ENCODE data around the gene SPECC1L. TPM values are rescaled to one million over a fixed set of nuclear protein-coding genes. Genes with fewer than 3 reads are reported as not detected.

Gene SPECC1L
- total and polyA plus RNA-seq, 7 experiments from 2014 or later, result 14.6 to 69.0 (median 39.9) TPM

DNA sequence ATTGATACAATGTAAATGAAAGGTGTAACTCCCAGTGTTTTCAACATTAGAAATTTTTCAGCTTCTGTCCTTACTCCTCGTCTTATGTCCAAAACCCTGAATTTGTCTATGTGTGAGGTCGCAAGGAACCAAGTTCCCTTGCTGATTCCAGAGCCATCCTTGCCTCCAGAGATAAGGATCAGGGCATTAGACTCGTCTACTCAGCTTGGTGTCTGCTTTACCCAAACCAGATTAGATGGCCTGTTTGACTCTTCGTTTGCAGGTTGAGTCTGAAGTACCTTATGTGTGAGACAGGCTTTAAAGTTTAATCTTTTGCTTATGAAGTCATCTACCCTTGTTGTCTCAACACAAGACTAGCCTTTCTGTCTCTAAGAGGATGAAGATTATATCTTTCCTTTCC lies 55.6 kb downstream of the SPECC1L start:
- Histone ChIP-seq H3K36me3 (ENCODE audit: control insufficient read depth in 2 of 3, insufficient read depth in 3 of 3, low read length in 3 of 3) (peaks cover 0 to 38% (median under 1%) of the 10 kb centered on the region in 3 experiments), H3K4me3 (ENCODE audit: low read length) (no peak overlapping the region), H3K27ac (ENCODE audit: low read depth, low read length) (no peak overlapping the region), H3K4me1 (ENCODE audit: control insufficient read depth in 2 of 2, insufficient read depth in 2 of 2, low read length in 2 of 2) (peaks cover 0 to 13% of the 10 kb centered on the region in 2 donors), H3K27me3 (ENCODE audit: control insufficient read depth in 2 of 2, insufficient read depth in 2 of 2, low read length in 2 of 2) (no peaks in the 10 kb centered on the region), H3K9me3 (ENCODE audit: control insufficient read depth in 2 of 3, low read length in 3 of 3) (no peaks in the 10 kb centered on the region)
- no peak for DNase-seq
- POLR2A ChIA-PET, result no interaction called here
- Mint-ChIP-seq H3K36me3 (peaks cover 6 to 32% (median 17%) of the 10 kb centered on the region in 5 donors), H3K27me3 (no peaks in the 10 kb centered on the region), H3K4me1 (peaks cover 14 to 52% (median 40%) of the 10 kb centered on the region in 7 donors), H3K9me3 (no peaks in the 10 kb centered on the region), H3K4me3 (peak overlapping the region in 1 of 10 donors; percentile 31), H3K27ac (peak overlapping the region in 1 of 9 donors; percentile 55)
- CTCF ChIA-PET, result interaction anchor here (0.6 kb wide), 1 partner anchor 185 kb away, joined by 4 read pairs; no protein-coding TSS in a partner anchor
- intact Hi-C loops (cut with micrococcal nuclease), result loop anchor here (5.0 to 10.0 kb wide), 2 partner anchors 69 to 71 kb away; no protein-coding TSS in a partner anchor
- ATAC-seq, result no peak

DNA sequence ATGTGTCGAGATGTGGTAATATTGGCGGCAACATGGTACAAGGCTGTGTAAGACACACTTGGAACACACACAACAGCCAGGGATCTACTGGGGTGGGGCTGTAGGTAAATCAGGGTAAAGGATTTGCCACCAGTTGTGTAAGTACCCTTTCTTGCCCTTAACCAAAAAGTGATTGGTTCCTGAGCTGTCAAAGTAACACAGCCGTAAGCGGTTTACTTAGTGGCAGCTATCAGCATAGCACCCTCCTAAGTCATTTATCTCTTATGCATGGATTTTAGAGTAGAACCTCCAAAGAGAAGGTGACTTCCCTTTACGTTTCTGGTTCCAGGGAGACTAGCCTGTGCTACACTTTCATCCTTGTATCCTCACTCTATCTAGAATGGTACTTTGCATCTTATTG lies 57.2 kb downstream of the SPECC1L start:
- Mint-ChIP-seq H3K27me3 (no peaks in the 10 kb centered on the region), H3K9me3 (no peaks in the 10 kb centered on the region), H3K27ac (no peak overlapping the region), H3K4me3 (no peak overlapping the region), H3K4me1 (peaks cover 14 to 52% (median 40%) of the 10 kb centered on the region in 7 donors), H3K36me3 (peaks cover 0 to 31% (median 17%) of the 10 kb centered on the region in 5 donors)
- Histone ChIP-seq H3K27ac (ENCODE audit: low read depth, low read length) (no peak overlapping the region), H3K36me3 (ENCODE audit: control insufficient read depth in 2 of 3, insufficient read depth in 3 of 3, low read length in 3 of 3) (peaks cover 0 to 33% (median 7%) of the 10 kb centered on the region in 3 experiments), H3K9me3 (ENCODE audit: control insufficient read depth in 2 of 3, low read length in 3 of 3) (no peaks in the 10 kb centered on the region), H3K27me3 (ENCODE audit: control insufficient read depth in 2 of 2, insufficient read depth in 2 of 2, low read length in 2 of 2) (no peaks in the 10 kb centered on the region), H3K4me3 (ENCODE audit: low read length) (no peak overlapping the region), H3K4me1 (ENCODE audit: control insufficient read depth in 2 of 2, insufficient read depth in 2 of 2, low read length in 2 of 2) (peaks cover 0 to 13% of the 10 kb centered on the region in 2 donors)
- intact Hi-C loops (cut with micrococcal nuclease), result loop anchor here (5.0 to 10.0 kb wide), 2 partner anchors 67 to 69 kb away; no protein-coding TSS in a partner anchor
- CTCF ChIA-PET, result no interaction called here
- POLR2A ChIA-PET, result no interaction called here
- DNase-seq, result no peak
- ATAC-seq, result no peak

DNA sequence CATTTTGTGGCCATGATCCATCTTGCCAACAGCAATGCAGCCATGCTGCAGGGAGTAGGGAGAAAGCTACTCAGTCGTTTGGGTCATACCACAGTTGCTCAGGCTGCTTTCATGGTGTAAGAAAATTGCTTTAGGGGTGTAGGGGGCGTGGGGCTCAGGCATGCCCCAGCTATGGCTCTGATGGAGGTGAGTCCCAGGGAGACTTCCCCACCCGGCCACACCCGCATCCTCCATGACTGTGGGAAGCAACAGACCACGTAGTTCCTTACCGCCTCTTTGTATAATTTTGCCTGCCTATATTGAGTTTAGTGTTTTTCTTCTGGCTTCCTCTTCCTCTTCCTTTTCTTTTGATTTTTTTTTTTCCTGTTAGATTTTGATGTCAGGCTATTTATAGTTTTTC lies 58.8 kb downstream of the SPECC1L start:
- Mint-ChIP-seq H3K4me3 (peak overlapping the region in 8 of 10 donors; percentile 11 to 74 (median 30)), H3K27ac (peak overlapping the region in 6 of 9 donors; percentile 1 to 50 (median 14)), H3K9me3 (no peaks in the 10 kb centered on the region), H3K4me1 (peaks cover 14 to 45% (median 33%) of the 10 kb centered on the region in 7 donors), H3K27me3 (no peaks in the 10 kb centered on the region), H3K36me3 (peaks cover 0 to 31% (median 20%) of the 10 kb centered on the region in 5 donors)
- ATAC-seq (peak; percentile 16), DNase-seq (no peak)
- peaks cover 0 to 13% of the 10 kb centered on the region in 2 donors for H3K4me1 ChIP-seq (ENCODE audit: control insufficient read depth in 2 of 2, insufficient read depth in 2 of 2, low read length in 2 of 2)
- H3K9me3 ChIP-seq (ENCODE audit: control insufficient read depth in 2 of 3, low read length in 3 of 3), result no peaks in the 10 kb centered on the region
- no peak overlapping the region for H3K27ac ChIP-seq (ENCODE audit: low read depth, low read length)
- intact Hi-C loops (cut with micrococcal nuclease), result loop anchor here (5.0 to 10.0 kb wide), 2 partner anchors 65 to 68 kb away; no protein-coding TSS in a partner anchor
- no peak overlapping the region for H3K4me3 ChIP-seq (ENCODE audit: low read length)
- CTCF ChIA-PET, result no interaction called here
- H3K36me3 ChIP-seq (ENCODE audit: control insufficient read depth in 2 of 3, insufficient read depth in 3 of 3, low read length in 3 of 3), result peaks cover 0 to 36% (median 9%) of the 10 kb centered on the region in 3 experiments
- POLR2A ChIA-PET, result no interaction called here
- H3K27me3 ChIP-seq (ENCODE audit: control insufficient read depth in 2 of 2, insufficient read depth in 2 of 2, low read length in 2 of 2), result no peaks in the 10 kb centered on the region

DNA sequence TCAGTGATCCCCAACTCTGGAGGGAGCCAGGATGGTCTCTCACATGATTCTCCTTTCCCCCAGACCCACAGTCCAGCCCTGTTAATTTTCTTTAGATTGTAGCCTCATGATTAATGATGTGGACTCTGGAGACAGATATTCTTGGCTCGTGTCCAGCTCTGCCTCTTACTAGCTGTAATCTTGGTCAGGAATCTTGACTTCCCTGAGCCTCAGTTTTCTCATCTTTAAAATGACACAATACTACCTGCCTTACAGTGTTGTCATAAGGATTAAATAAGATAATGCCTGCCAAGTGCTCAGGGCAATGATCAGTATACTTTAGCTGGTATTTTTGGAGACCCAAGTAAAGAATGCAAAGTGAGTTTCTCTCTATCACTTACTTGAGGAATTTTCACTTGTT lies 60.0 kb downstream of the SPECC1L start:
- Mint-ChIP-seq H3K4me3 (no peak overlapping the region), H3K4me1 (peaks cover 17 to 45% (median 32%) of the 10 kb centered on the region in 7 donors), H3K36me3 (peaks cover 9 to 40% (median 28%) of the 10 kb centered on the region in 5 donors), H3K27me3 (no peaks in the 10 kb centered on the region), H3K9me3 (no peaks in the 10 kb centered on the region), H3K27ac (no peak overlapping the region)
- H3K9me3 ChIP-seq (ENCODE audit: control insufficient read depth in 2 of 3, low read length in 3 of 3), result no peaks in the 10 kb centered on the region
- no peak overlapping the region for H3K4me3 ChIP-seq (ENCODE audit: low read length)
- ATAC-seq (no peak), DNase-seq (no peak)
- H3K4me1 ChIP-seq (ENCODE audit: control insufficient read depth in 2 of 2, insufficient read depth in 2 of 2, low read length in 2 of 2), result peaks cover 0 to 13% of the 10 kb centered on the region in 2 donors
- intact Hi-C loops (cut with micrococcal nuclease), result no loop called here
- H3K36me3 ChIP-seq (ENCODE audit: control insufficient read depth in 2 of 3, insufficient read depth in 3 of 3, low read length in 3 of 3), result peaks cover 0 to 48% (median 14%) of the 10 kb centered on the region in 3 experiments
- POLR2A ChIA-PET, result no interaction called here
- no peak overlapping the region for H3K27ac ChIP-seq (ENCODE audit: low read depth, low read length)
- CTCF ChIA-PET, result no interaction called here
- H3K27me3 ChIP-seq (ENCODE audit: control insufficient read depth in 2 of 2, insufficient read depth in 2 of 2, low read length in 2 of 2), result no peaks in the 10 kb centered on the region

DNA sequence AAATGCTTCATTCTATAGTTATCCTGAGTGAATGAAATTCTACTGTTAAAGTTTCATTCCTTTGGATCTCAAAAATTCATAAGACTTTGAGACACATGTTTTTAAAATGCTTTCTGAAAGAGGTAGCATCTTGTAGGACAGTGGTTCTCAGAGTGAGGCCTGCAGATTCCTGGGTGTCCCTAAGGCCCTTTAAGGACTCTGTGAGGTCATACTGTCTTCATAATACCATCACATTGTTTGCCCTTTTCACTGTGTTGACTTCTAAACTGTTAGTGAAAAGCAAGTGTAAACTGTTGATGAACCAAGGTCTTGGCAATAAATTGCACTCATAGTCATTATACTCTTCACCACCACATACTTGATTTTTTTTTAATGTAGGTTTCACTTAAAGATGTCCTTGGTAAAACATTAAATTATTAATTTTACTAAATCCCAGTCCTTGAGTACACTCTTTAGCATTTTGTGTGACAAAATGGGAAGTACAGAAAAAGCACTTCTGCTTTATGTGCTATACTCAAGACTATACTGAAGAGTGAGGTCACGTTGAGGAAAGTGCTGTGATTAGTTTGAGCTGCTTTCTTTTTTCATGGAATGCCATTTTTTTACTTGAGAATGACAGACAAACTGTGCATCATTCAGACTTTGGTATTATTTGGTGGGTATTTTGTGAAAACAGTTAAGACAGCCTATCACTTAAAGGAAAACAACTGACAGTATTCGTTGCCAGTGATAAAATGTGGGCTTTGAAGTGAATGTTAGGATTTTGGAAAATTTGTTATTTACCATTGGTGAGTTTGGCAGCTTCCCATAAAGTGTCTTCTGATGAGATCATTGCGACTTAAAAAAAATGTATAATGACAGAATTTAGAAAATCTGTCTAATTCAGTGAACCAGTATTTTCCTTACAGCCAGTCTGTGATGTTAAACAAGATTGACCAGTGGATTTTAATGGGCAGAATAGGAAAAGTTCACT lies 61.1 kb downstream of the SPECC1L start:
- CTCF ChIA-PET, result no interaction called here
- no peaks in the 10 kb centered on the region for H3K9me3 ChIP-seq (ENCODE audit: control insufficient read depth in 2 of 3, low read length in 3 of 3)
- no peak overlapping the region for H3K4me3 ChIP-seq (ENCODE audit: low read length)
- H3K27ac ChIP-seq (ENCODE audit: low read depth, low read length), result no peak overlapping the region
- peaks cover 14 to 36% (median 25%) of the 10 kb centered on the region in 7 donors for H3K4me1 Mint-ChIP-seq
- H3K27me3 ChIP-seq (ENCODE audit: control insufficient read depth in 2 of 2, insufficient read depth in 2 of 2, low read length in 2 of 2), result no peaks in the 10 kb centered on the region
- intact Hi-C loops (cut with micrococcal nuclease), result no loop called here
- no peaks in the 10 kb centered on the region for H3K27me3 Mint-ChIP-seq
- POLR2A ChIA-PET, result no interaction called here
- H3K27ac Mint-ChIP-seq, result no peak overlapping the region
- H3K36me3 ChIP-seq (ENCODE audit: control insufficient read depth in 2 of 3, insufficient read depth in 3 of 3, low read length in 3 of 3), result peaks cover 0 to 44% (median 14%) of the 10 kb centered on the region in 3 experiments
- no peaks in the 10 kb centered on the region for H3K9me3 Mint-ChIP-seq
- DNase-seq (no peak), ATAC-seq (peak; percentile 44)
- H3K4me1 ChIP-seq (ENCODE audit: control insufficient read depth in 2 of 2, insufficient read depth in 2 of 2, low read length in 2 of 2), result peaks cover 0 to 13% of the 10 kb centered on the region in 2 donors
- no peak overlapping the region for H3K4me3 Mint-ChIP-seq
- H3K36me3 Mint-ChIP-seq, result peaks cover 9 to 36% (median 26%) of the 10 kb centered on the region in 5 donors

DNA sequence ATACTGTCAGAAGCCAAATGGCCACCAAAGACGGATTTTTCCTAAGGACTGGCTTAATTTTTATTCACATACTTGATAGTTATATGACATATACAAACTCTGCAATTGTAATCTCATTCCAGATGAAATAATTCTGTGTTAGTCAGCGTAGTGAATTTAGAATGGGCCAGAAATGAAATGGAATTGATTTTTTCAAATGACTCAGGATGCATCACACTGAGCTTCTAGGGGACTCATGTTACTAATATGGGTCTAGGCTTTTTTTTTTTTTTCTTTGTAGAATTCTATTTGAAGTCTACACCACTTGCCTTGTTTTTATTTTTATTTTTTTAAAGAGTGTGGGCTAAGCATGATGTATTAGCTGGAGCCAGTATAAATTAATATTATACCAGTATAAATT lies 62.7 kb downstream of the SPECC1L start:
- peaks cover 0 to 51% (median 14%) of the 10 kb centered on the region in 3 experiments for H3K36me3 ChIP-seq (ENCODE audit: control insufficient read depth in 2 of 3, insufficient read depth in 3 of 3, low read length in 3 of 3)
- POLR2A ChIA-PET, result no interaction called here

More for the DNA sequence above, 62.7 kb downstream of the SPECC1L start:
- DNase-seq, result no peak
- Histone ChIP-seq H3K9me3 (ENCODE audit: control insufficient read depth in 2 of 3, low read length in 3 of 3) (no peaks in the 10 kb centered on the region), H3K27me3 (ENCODE audit: control insufficient read depth in 2 of 2, insufficient read depth in 2 of 2, low read length in 2 of 2) (no peaks in the 10 kb centered on the region), H3K4me3 (ENCODE audit: low read length) (no peak overlapping the region), H3K27ac (ENCODE audit: low read depth, low read length) (no peak overlapping the region), H3K4me1 (ENCODE audit: control insufficient read depth in 2 of 2, insufficient read depth in 2 of 2, low read length in 2 of 2) (peaks cover 0 to 13% of the 10 kb centered on the region in 2 donors)
- Mint-ChIP-seq H3K27ac (no peak overlapping the region), H3K9me3 (no peaks in the 10 kb centered on the region), H3K4me3 (no peak overlapping the region), H3K27me3 (no peaks in the 10 kb centered on the region), H3K4me1 (peaks cover 14 to 32% (median 25%) of the 10 kb centered on the region in 7 donors), H3K36me3 (peaks cover 9 to 40% (median 21%) of the 10 kb centered on the region in 5 donors)
- CTCF ChIA-PET, result interaction anchor here (0.9 kb wide), 1 partner anchor 190 kb away, joined by 4 read pairs; no protein-coding TSS in a partner anchor
- intact Hi-C loops (cut with micrococcal nuclease), result no loop called here
- ATAC-seq, result no peak

All from naive thymus-derived CD4-positive, alpha-beta T cell (primary cell).